HEK293 (cell line): ENCODE measurements around the gene CCL24.

Source experiments
- CTCF ChIP-seq: fragments of 450-650 bp; formaldehyde crosslinking; IDR thresholded peaks from 2 replicates; pipeline ENCODE4 v1.5.1; 2016; ENCODE audit warnings: missing biosample characterization, missing genetic modification characterization
- RBAK ChIP-seq: fragments of 450-650 bp; formaldehyde crosslinking; IDR thresholded peaks from 2 replicates; pipeline ENCODE4 v1.5.1; 2016; ENCODE audit warnings: missing biosample characterization, missing genetic modification characterization
- REST ChIP-seq: fragments of 450-650 bp; formaldehyde crosslinking; IDR thresholded peaks from 2 replicates; pipeline ENCODE4 v1.5.1; 2016; ENCODE audit warnings: missing biosample characterization, missing genetic modification characterization
- ZBTB7A ChIP-seq: fragments of 450-650 bp; formaldehyde crosslinking; IDR thresholded peaks from 2 replicates; pipeline ENCODE4 v1.5.1; 2016; ENCODE audit warnings: low read depth, missing biosample characterization, missing genetic modification characterization
- ZBTB8A ChIP-seq: fragments of 450-650 bp; formaldehyde crosslinking; IDR thresholded peaks from 2 replicates; pipeline ENCODE4 v1.5.1; 2016; ENCODE audit warnings: missing biosample characterization, missing genetic modification characterization
- ZNF175 ChIP-seq: fragments of 450-650 bp; formaldehyde crosslinking; IDR thresholded peaks from 2 replicates; pipeline ENCODE4 v1.5.1; 2016; ENCODE audit warnings: missing biosample characterization, missing genetic modification characterization
- ZNF416 ChIP-seq: fragments of 450-650 bp; formaldehyde crosslinking; IDR thresholded peaks from 2 replicates; pipeline ENCODE4 v1.5.1; 2016; ENCODE audit warnings: missing biosample characterization, missing genetic modification characterization
- ZNF707 ChIP-seq: fragments of 450-650 bp; formaldehyde crosslinking; IDR thresholded peaks from 2 replicates; pipeline ENCODE4 v1.5.1; 2016; ENCODE audit warnings: missing biosample characterization, missing genetic modification characterization
- ZSCAN18 ChIP-seq: fragments of 450-650 bp; formaldehyde crosslinking; IDR thresholded peaks from 2 replicates; pipeline ENCODE4 v1.5.1; 2016; ENCODE audit warnings: missing biosample characterization, missing genetic modification characterization

DNA sequence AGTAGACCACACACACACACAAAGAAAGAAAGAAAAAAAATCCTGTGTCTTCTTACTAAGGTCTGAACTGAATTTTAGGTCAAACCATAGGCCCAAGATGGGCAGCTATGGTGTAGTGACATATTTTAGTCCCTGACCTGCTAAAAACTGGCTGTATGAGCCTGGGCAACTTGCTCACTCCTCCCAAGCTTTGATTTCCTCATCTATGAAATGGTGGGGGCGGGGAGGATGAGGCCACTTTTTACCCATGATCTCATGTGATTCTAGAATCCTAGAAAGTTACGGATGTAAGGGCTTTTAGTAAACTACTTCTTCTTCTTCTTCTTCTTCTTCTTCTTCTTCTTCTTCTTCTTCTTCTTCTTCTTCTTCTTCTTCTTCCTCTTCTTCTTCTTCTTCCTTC is 6.1 kb upstream of the CCL24 start:
- TF ChIP-seq ZSCAN18 (tag by site-specific recombination) (no peak), RBAK (no peak), CTCF (tag by site-specific recombination) (no peak), ZBTB8A (no peak), REST (tag by site-specific recombination) (no peak), ZBTB7A (tag by site-specific recombination) (no peak), ZNF416 (no peak), ZNF707 (tag by site-specific recombination) (no peak), ZNF175 (tag by site-specific recombination) (no peak)
